ENCODE results near the gene MTHFD2L. TPM values are rescaled to one million over a fixed set of nuclear protein-coding genes. Genes with fewer than 3 reads are reported as not detected.

Gene MTHFD2L
- total RNA-seq, 1 donor from 2014 or later = 13.6 TPM

DNA sequence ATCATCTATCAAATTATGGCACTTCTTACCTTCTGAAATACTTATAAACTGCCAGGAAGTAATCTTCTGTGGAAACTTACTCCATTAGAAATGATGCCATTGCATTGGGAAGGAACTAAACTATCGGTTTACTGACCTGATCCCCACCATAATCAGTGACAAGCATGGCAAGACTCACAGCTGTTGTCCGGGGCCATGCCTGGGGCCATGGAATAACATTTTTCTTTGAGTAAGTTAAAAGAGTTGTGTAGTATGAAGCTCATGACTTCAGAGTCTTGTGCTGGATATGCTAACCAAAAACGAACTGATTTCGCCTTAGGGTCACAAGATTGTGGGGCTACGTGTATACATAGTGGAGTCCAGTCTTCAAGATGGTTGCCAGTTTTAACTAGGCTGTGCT is 15.4 kb downstream of the MTHFD2L start:
- Mint-ChIP-seq H3K27ac (ENCODE audit: unreplicated experiment) (no peak overlapping the region), H3K27me3 (ENCODE audit: unreplicated experiment) (no peaks in the 10 kb centered on the region), H3K9me3 (ENCODE audit: unreplicated experiment) (no peaks in the 10 kb centered on the region), H3K4me1 (ENCODE audit: unreplicated experiment) (peaks cover 2% of the 10 kb centered on the region), H3K36me3 (ENCODE audit: low read depth, unreplicated experiment) (no peaks in the 10 kb centered on the region), H3K4me3 (ENCODE audit: unreplicated experiment) (no peak overlapping the region)
- no peak for TF ChIP-seq CTCF (IDR thresholded peaks at IDR 0.05; ENCODE audit: unreplicated experiment)
- DNase-seq (ENCODE audit: low spot score) = no peak

DNA sequence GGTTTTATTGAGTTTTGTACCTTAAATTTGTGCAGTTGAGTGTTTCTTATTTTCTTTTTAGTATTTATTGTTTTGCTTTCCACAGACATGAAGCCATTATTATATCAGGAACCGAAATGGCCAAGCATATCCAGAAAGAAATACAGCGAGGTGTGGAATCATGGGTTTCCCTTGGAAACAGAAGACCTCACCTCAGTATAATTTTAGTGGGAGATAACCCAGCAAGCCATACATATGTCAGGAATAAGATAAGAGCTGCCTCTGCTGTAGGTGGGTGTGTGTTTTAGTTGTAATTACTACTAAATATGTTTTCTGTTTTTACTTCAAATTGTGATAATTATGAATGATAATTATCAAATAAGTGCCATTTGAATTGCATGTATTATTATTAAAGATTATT is 16.5 kb downstream of the MTHFD2L start:
- DNase-seq (ENCODE audit: low spot score) = no peak
- Mint-ChIP-seq H3K4me1 (ENCODE audit: unreplicated experiment) (peaks cover 2% of the 10 kb centered on the region), H3K9me3 (ENCODE audit: unreplicated experiment) (no peaks in the 10 kb centered on the region), H3K27ac (ENCODE audit: unreplicated experiment) (no peak overlapping the region), H3K4me3 (ENCODE audit: unreplicated experiment) (no peak overlapping the region), H3K27me3 (ENCODE audit: unreplicated experiment) (no peaks in the 10 kb centered on the region), H3K36me3 (ENCODE audit: low read depth, unreplicated experiment) (no peaks in the 10 kb centered on the region)
- TF ChIP-seq CTCF (IDR thresholded peaks at IDR 0.05; ENCODE audit: unreplicated experiment) = no peak

- DNase-seq (ENCODE audit: low spot score) = no peak
- Mint-ChIP-seq H3K27ac (ENCODE audit: unreplicated experiment) (no peak overlapping the region), H3K27me3 (ENCODE audit: unreplicated experiment) (no peaks in the 10 kb centered on the region), H3K36me3 (ENCODE audit: low read depth, unreplicated experiment) (no peaks in the 10 kb centered on the region), H3K4me1 (ENCODE audit: unreplicated experiment) (peaks cover 2% of the 10 kb centered on the region), H3K9me3 (ENCODE audit: unreplicated experiment) (no peaks in the 10 kb centered on the region), H3K4me3 (ENCODE audit: unreplicated experiment) (no peak overlapping the region)
- TF ChIP-seq CTCF (IDR thresholded peaks at IDR 0.05; ENCODE audit: unreplicated experiment) = no peak
These were observed 17.0 kb downstream of the MTHFD2L start for GRCh38 chr4:74174941-74175340.

- H3K9me3 Mint-ChIP-seq (ENCODE audit: unreplicated experiment) = no peaks in the 10 kb centered on the region
- DNase-seq (ENCODE audit: low spot score) = no peak
- no peak overlapping the region for H3K27ac Mint-ChIP-seq (ENCODE audit: unreplicated experiment)
- no peak overlapping the region for H3K4me3 Mint-ChIP-seq (ENCODE audit: unreplicated experiment)
- no peaks in the 10 kb centered on the region for H3K36me3 Mint-ChIP-seq (ENCODE audit: low read depth, unreplicated experiment)
- no peaks in the 10 kb centered on the region for H3K27me3 Mint-ChIP-seq (ENCODE audit: unreplicated experiment)
- no peak for TF ChIP-seq CTCF (IDR thresholded peaks at IDR 0.05; ENCODE audit: unreplicated experiment)
- peaks cover 2% of the 10 kb centered on the region for H3K4me1 Mint-ChIP-seq (ENCODE audit: unreplicated experiment)
These were observed 17.5 kb downstream of the MTHFD2L start for GRCh38 chr4:74175379-74175778.

DNA sequence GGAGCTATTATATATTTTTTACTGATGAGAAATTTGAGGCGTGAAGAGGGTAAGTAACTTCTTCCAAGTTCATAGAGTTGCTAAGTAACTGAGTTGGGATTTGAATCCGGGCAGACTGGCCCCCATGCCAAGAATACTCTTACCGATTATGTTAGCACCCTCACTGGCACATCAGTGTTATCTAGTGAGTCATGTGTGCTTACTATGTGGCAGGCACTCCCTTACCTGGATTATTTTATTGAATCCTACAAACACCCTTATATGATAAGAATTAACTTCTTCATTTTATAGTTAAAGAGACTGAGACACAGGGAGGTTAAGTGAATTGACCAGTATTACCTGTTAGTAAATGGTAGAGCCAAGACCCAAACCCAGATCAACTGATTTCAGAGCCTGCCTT is 20.9 kb downstream of the MTHFD2L start:
- no peaks in the 10 kb centered on the region for H3K27me3 Mint-ChIP-seq (ENCODE audit: unreplicated experiment)

More for the DNA sequence above, 20.9 kb downstream of the MTHFD2L start:
- Mint-ChIP-seq H3K9me3 (ENCODE audit: unreplicated experiment) (no peaks in the 10 kb centered on the region), H3K27ac (ENCODE audit: unreplicated experiment) (no peak overlapping the region), H3K4me3 (ENCODE audit: unreplicated experiment) (no peak overlapping the region), H3K36me3 (ENCODE audit: low read depth, unreplicated experiment) (no peaks in the 10 kb centered on the region), H3K4me1 (ENCODE audit: unreplicated experiment) (peaks cover 4% of the 10 kb centered on the region)
- DNase-seq (ENCODE audit: low spot score) = no peak
- TF ChIP-seq CTCF (IDR thresholded peaks at IDR 0.05; ENCODE audit: unreplicated experiment) = no peak

Data from endothelial cell (in vitro differentiated cells).